A549 (cell line): ENCODE results near the gene SMIM45.

Source experiments
- CEBPB ChIP-seq, 2 experiments: fragments of >200 bp in 1 of 2; sonication (Bioruptor Twin) in 1 of 2; formaldehyde crosslinking in 1 of 2; IDR thresholded peaks; 2 replicates each; pipeline ENCODE4 v1.6.1; 2012 to 2016
- CHD4 ChIP-seq: fragments of 200-600 bp; sonication (generic); IDR thresholded peaks from 2 replicates; pipeline ENCODE4 v1.6.1; 2016; ENCODE audit warnings: antibody characterized with exemption, mild to moderate bottlenecking, borderline replicate concordance
- MAFK ChIP-seq: fragments of 450-650 bp; IDR thresholded peaks from 2 replicates; pipeline ENCODE4 v1.6.1; 2014; ENCODE audit not compliant: partially characterized antibody
- POLR2A ChIP-seq: IDR thresholded peaks from 2 replicates; pipeline ENCODE4 v1.6.1; 2012; ENCODE audit warnings: mild to moderate bottlenecking, low read length
- POLR2AphosphoS2 ChIP-seq: conservative IDR thresholded peaks from 2 replicates; pipeline ENCODE4 v1.6.1; 2012; ENCODE audit warnings: low read length, improper control_type of control experiment, inconsistent platforms
- TF ChIP-seq, protein P1 (sequence below): fragments of >200 bp; sonication (Bioruptor Twin); formaldehyde crosslinking; IDR thresholded peaks from 3 replicates; pipeline ENCODE4 v1.5.1; 2016
- TF ChIP-seq, protein P2 (sequence below): fragments of 200-600 bp; sonication (generic); IDR thresholded peaks from 2 replicates; pipeline ENCODE4 v1.6.1; 2016; ENCODE audit warnings: antibody characterized with exemption, mild to moderate bottlenecking, moderate library complexity
- TF ChIP-seq, protein P3 (sequence below): fragments of 450-650 bp; IDR thresholded peaks from 2 replicates; pipeline ENCODE4 v1.6.1; 2014; ENCODE audit warnings: antibody characterized with exemption

DNA sequence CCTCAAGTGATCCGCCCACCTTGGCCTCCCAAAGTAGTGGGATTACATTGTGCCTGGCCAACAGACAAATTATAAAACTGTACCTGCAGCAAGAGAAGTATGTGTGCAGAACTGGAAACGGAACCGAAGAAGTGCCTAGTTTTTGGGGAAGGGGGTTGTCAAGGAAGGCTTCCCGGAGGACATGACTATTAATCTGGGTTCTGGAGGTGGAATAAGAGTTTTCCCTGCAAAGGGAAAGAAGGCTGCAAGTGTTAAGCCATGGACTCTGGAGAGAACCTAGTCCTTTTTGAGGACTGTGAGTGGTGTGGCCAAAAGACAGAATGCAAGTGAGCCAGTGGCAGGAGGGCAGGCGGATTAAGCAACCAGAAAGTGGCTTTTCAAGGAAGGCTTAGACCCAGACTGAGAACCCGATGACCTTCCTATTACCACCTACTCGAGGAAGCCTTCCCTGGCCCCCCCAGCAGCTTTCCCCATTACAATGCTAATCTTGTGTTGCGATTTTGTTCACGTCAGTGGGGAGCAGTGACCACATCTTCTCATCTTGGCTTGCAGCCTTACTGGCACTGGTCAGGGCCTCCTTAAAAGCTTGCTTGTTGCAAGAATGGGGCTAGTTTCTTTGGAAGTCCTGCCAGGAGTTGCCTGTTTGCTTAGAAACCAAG, 11.6 kb downstream of the SMIM45 start:
- TF ChIP-seq, protein P1, sequence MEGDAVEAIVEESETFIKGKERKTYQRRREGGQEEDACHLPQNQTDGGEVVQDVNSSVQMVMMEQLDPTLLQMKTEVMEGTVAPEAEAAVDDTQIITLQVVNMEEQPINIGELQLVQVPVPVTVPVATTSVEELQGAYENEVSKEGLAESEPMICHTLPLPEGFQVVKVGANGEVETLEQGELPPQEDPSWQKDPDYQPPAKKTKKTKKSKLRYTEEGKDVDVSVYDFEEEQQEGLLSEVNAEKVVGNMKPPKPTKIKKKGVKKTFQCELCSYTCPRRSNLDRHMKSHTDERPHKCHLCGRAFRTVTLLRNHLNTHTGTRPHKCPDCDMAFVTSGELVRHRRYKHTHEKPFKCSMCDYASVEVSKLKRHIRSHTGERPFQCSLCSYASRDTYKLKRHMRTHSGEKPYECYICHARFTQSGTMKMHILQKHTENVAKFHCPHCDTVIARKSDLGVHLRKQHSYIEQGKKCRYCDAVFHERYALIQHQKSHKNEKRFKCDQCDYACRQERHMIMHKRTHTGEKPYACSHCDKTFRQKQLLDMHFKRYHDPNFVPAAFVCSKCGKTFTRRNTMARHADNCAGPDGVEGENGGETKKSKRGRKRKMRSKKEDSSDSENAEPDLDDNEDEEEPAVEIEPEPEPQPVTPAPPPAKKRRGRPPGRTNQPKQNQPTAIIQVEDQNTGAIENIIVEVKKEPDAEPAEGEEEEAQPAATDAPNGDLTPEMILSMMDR, result no peak
- TF ChIP-seq MAFK, result no peak
- TF ChIP-seq, protein P2, sequence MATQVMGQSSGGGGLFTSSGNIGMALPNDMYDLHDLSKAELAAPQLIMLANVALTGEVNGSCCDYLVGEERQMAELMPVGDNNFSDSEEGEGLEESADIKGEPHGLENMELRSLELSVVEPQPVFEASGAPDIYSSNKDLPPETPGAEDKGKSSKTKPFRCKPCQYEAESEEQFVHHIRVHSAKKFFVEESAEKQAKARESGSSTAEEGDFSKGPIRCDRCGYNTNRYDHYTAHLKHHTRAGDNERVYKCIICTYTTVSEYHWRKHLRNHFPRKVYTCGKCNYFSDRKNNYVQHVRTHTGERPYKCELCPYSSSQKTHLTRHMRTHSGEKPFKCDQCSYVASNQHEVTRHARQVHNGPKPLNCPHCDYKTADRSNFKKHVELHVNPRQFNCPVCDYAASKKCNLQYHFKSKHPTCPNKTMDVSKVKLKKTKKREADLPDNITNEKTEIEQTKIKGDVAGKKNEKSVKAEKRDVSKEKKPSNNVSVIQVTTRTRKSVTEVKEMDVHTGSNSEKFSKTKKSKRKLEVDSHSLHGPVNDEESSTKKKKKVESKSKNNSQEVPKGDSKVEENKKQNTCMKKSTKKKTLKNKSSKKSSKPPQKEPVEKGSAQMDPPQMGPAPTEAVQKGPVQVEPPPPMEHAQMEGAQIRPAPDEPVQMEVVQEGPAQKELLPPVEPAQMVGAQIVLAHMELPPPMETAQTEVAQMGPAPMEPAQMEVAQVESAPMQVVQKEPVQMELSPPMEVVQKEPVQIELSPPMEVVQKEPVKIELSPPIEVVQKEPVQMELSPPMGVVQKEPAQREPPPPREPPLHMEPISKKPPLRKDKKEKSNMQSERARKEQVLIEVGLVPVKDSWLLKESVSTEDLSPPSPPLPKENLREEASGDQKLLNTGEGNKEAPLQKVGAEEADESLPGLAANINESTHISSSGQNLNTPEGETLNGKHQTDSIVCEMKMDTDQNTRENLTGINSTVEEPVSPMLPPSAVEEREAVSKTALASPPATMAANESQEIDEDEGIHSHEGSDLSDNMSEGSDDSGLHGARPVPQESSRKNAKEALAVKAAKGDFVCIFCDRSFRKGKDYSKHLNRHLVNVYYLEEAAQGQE, result no peak
- no peak for TF ChIP-seq CEBPB (IDR thresholded peaks at IDR 0.05)
- TF ChIP-seq POLR2AphosphoS2, result no peak
- TF ChIP-seq, protein P3, sequence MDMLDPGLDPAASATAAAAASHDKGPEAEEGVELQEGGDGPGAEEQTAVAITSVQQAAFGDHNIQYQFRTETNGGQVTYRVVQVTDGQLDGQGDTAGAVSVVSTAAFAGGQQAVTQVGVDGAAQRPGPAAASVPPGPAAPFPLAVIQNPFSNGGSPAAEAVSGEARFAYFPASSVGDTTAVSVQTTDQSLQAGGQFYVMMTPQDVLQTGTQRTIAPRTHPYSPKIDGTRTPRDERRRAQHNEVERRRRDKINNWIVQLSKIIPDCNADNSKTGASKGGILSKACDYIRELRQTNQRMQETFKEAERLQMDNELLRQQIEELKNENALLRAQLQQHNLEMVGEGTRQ, result no peak
- no peak for TF ChIP-seq CHD4
- no peak for TF ChIP-seq POLR2A
